SU-DHL-6 (cell line): ENCODE measurements around the gene ZSCAN2.

Experiments used
- EZH2phosphoT487 ChIP-seq: fragments of 200-600 bp; sonication (generic), shearing (Covaris generic); conservative IDR thresholded peaks from 2 replicates; pipeline ENCODE4 v1.6.1; 2018; ENCODE audit warnings: mild to moderate bottlenecking, antibody characterized with exemption, low read length, moderate library complexity, mixed read lengths
- TF ChIP-seq, protein P1 (sequence below): fragments of 200-600 bp; sonication (generic); IDR thresholded peaks from one replicate; pipeline ENCODE4 v1.5.1; 2017; ENCODE audit warnings: antibody characterized with exemption, mild to moderate bottlenecking, low read length, moderate library complexity; ENCODE audit not compliant: insufficient read depth, poor library complexity, severe bottlenecking

DNA sequence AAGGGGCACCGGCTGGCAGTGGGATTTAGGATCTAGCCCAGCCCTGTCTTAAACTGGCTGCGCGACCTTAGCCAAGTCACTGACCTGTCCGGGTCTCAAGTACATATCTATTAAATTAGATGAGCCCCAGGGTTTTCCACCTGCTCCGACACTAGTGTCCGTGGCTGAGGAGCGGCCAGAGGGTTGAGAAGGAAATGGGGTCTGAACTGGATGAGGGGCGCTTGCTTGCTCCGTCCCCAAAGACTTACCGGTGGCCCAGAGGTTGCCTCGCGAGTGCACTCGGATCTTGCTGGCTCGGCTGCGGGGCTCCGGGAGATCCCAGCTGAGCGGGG, 56.9 kb downstream of the ZSCAN2 start:
- TF ChIP-seq, protein P1, sequence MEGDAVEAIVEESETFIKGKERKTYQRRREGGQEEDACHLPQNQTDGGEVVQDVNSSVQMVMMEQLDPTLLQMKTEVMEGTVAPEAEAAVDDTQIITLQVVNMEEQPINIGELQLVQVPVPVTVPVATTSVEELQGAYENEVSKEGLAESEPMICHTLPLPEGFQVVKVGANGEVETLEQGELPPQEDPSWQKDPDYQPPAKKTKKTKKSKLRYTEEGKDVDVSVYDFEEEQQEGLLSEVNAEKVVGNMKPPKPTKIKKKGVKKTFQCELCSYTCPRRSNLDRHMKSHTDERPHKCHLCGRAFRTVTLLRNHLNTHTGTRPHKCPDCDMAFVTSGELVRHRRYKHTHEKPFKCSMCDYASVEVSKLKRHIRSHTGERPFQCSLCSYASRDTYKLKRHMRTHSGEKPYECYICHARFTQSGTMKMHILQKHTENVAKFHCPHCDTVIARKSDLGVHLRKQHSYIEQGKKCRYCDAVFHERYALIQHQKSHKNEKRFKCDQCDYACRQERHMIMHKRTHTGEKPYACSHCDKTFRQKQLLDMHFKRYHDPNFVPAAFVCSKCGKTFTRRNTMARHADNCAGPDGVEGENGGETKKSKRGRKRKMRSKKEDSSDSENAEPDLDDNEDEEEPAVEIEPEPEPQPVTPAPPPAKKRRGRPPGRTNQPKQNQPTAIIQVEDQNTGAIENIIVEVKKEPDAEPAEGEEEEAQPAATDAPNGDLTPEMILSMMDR: no peak
- TF ChIP-seq EZH2phosphoT487: no peak
